HG03139 (cell line): ENCODE results near the gene C5orf15.

Experiments used
- ATAC-seq: cut with Tn5 transposase; IDR thresholded peaks from one replicate; pipeline ENCODE4 v1.9.1; 2021; ENCODE audit not compliant: unreplicated experiment

C5orf15 gene

DNA sequence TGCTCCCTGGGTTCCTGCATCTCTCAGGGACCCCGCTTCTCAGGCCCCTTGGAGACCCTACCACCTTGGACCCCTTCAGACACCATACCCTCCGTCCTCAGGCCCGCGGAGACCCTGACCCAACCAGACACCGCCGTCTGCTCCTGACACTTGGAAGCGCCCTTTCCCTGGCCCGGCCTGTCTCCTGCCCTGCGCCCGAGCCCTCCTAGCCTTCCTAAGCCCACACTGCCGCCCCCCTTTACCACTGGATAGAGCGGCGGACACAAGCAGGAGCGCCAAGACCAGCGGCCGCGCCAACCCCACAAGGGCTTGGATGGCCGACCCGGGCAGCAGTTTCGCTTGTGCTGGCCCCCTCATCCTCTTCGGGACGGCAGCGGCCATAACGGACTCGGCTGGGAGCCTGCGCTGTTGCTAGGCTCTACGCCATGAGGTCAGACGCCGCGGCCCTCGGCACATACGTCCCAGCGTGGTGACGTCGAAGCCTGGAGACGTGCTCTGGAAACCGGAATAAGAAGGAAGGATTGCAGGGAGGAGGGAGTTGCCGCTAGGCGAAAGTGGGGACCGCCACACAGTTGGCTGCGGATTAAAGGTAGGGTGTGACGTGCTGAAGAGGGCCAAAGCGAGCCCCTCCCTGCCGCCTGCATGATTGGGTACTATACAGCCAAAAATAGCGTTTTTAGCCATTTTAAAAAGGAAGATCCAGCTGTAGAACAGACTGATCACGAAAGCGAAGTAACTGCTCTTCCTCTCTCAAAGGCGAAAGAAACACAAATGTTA lies at the start of gene C5orf15:
TSS of gene C5orf15 (minus strand) at position 422 of the 777 bp plus-strand sequence. CDS start at position 381, 41 bp downstream.
- ATAC-seq = peak; percentile 98

DNA sequence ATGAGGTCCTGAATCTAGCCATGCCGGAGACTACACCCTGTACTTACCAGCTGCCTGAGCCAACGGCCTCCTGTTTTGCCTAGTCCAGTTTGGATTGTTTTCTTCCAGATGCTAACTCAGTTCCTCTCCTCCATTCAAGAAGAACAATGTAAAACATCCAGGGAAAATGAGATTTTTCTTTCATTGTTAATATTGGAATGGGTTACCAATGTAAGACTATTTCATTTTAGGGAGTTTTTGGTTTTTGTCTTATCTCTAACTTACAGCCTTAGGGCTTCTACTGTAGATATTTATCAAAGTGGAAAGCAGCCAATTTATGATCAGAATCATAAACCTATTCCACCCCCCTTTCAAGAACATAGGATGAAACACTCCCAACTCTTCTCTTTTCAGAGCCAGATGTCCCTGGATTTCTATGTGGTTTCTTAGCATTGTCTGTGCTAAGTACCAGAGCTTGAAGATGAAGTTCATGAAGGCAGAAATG lies 39.9 kb upstream of the C5orf15 start:
- no peak for ATAC-seq

DNA sequence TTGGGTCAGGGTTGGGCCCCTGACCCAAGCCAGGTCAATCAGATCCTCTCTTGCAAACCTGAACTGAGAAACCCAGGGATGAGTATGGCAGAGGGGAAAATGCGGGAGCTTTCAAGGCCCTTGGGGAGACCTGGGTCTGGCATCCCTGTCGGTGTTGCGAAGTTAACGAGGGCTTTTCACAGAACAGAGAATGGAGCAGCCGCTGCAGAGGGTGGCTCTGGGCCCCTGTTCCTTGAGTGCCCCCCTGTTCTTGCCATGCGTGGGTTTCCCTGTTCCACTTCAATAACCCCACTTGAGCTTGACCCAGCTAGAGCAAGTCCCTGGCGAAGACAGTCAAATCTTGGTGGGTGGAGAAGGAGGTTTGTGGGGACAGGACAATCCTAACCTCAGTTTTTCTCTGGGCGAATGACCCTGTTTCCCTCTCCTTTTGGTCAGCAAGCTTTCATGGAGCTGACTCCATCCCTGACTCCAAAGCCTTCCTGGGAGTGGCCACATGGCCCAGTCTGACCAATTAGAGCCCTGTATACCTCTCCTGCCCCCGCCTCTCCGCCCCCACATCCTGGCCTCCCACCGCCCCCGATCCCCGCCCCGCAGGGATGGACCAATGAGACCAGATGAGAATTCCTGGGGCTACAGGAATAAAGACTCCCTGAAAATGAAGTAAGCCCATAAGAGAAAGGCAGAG lies 39.3 kb upstream of the C5orf15 start:
- no peak for ATAC-seq

DNA sequence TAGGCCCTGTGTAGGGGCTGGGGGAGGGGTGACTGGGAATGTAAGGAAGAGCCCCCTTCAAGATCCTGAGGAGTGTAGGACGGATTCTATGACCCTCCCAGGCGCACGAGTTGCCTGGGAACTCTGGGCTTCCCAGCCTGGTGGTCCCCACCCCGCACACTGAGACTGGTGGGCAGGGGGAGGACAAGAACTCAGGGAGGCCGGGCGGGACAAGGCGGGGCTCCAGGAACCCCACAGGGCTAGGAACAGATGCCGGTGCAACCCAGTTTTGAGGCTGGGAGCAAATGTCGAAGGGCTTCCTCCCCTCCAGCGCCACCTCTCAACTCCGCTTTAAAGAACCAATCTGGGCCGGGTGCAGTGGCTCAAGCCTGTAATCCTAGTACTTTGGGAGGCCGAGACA lies 37.7 kb upstream of the C5orf15 start:
- no peak for ATAC-seq

DNA sequence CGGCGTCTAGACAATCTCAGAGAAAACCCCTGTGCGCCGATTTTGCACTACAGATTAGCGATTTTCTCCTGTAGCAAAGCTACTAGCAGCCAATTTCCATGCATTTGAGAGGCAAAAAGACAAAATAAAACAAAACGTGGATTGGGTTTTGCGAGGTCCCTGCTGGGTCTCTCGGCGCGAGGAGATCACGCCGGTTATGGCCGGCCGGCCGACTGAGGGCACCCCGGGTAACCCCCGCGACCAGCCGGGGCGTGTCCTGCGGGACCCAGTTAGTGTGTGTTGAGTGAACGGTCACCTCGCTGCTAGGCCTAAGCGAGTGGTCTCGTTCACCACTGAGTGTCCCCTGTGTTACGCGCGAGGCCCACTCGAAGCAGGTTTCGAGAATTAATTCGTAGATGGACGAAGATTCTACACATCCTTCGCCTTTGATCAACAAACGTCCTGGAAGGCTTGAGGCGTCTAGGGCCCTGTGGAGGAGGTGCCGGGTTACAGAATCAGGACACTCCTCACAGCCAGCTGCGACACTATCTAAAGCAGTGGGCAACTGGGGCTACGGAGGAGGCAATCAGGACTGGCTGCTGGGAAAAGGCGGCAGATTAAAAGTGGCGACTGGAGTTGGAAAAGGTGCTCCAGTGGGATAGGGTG lies 37.1 kb upstream of the C5orf15 start:
- no peak for ATAC-seq

DNA sequence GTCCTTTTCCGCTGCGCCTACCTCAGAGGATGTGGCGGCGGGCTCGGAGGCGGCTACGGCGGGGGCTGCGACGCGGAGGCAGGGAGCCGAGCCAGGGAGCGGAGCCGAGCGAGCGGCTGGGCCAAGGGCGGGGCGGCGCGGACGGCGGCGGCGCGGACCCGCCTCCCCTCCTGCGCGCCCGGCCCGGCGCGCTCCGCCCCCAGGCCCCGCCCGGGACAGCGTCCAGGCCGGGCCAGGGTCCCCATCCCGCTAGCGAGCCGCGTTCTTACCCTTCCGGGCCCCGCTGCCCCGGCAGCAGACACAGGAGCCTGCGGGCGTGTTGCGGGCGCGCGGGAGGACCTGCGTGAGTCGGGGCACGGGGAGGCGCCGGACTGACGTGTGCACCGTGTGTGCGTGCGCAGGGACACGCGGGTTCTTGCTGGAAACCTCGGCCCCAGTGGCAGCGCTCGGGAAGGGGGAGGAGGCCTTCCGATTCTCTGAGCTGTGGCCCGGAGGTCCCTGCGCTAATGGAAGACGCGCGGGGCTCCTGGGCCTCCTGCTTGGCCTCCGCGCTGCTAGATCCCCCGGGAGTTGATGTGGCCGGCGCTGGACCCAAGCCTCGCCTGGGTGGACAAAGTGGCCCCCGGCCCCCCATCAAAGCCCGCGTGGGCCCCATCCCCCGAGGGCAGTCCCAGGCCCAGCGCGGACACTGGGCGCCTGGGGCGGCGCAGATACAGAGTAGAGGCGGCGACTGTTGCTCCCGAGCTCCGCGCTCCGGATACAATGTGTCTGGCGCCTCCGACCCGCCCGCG lies 36.4 kb upstream of the C5orf15 start, which contains the start of gene VDAC1:
TSS of gene VDAC1 (minus strand) at position 350 of the 791 bp plus-strand sequence. CDS start 11,963 bp downstream, outside the sequence.
- peak; percentile 67 for ATAC-seq

DNA sequence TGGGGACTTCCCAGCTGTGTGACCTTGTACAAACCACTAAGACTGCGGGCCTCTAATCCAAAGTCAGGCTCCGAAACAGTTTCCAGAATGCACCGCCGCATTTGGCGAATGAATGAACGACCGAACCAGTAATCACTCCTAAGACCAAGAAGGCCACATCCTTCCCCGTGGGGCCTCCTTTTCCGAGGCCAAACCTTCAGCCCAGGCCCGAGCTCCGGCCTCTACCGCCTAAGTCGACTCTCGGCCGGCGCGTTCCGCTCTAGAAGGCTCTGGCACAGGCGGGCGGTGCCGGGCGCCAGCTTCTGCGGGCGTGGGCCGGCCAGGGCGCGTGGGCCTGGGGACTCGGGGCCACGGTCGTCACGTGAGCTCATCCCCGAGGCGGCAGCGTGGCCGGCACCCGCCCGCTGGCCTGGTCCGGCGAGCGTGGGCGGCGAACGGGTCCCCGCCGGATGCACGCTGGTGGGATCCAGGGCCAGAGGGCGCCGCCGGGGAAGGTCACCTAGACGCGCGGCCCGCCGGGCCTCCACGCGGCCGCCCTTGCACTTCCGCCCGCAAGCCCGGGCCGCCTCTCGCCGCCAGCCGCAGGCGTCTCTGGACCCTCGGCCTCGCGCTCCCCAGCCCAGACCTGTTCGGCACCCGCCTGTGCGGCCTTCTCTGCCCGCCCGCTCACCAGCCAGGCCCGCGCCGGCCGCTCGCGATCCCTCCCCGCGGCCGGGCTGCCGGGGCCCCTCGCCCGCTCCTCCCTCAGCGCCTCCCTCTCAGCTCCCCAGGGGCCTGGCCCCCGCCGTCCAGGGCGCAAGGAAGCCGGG lies 35.6 kb upstream of the C5orf15 start:
- peak; percentile 36 for ATAC-seq

DNA sequence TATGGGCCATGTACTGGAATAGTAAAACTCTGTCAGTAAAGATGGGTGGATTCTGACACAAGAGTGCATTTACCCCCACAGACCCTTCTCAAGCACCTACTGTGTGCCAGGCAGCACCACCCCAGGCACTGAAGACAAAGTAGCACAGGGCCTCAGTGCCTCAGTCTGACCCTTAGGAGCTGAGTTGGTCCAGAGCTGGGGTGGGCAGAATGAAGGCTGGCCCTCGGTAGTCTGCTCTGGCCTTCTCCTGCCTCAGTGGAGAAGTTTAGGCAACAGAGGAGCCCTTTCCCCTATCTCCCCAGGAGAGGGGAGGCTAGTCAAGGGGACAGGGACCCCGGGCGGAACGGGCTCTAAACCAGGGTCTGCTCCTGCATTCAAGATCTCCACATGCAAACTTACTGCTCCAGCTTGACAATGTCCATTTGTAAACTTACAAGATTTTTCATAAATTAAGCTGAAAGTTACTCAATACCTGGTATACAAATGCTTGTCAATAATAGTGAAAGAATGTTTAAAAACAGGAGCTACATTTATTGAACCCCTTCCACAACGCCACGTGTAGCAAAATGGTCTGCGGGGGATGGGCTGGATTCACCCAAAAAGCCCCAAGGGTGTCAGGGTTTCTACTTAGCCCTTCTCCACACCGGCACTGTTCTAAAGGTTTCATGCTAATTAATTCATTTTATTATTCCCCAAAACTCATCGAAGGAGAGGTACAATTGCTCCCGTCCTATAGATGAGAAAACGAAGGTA lies 34.8 kb upstream of the C5orf15 start:
- ATAC-seq = no peak

DNA sequence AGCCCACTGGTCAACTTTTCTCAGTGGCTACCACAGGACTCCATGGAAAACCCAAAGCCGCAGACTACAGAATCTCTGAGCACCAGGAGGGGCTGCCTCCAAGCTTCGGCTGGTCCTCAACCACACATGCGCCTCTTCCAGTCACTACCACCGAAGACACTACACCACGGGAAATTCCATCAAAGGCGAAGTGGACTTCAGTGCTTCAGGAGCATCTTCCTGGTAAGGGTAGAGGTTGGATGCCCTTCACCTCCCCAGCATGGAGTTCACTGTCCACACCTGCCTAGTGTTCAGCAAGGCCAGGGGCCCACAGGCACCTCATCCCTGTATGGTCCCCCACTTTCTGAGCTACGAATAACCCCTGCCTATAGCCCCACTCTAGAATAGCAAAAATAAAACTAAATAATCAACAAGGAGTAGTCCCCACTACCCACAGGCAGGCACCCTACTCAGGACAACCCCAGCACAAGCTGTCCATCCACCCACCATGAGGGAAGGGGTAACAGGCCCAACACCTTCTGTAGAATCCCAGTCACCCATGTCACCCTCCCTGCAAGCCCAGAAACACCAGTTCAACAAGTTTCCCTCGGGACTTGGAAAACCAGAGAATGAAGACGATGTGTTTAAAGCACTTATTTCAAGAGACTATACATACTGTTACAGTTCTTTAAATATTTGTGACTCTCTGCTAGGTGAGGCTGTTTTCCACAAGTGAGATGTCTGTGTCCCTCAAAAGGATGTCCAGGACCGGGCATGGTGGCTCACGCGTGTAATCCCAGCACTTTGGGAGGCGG lies 33.7 kb upstream of the C5orf15 start:
- no peak for ATAC-seq

DNA sequence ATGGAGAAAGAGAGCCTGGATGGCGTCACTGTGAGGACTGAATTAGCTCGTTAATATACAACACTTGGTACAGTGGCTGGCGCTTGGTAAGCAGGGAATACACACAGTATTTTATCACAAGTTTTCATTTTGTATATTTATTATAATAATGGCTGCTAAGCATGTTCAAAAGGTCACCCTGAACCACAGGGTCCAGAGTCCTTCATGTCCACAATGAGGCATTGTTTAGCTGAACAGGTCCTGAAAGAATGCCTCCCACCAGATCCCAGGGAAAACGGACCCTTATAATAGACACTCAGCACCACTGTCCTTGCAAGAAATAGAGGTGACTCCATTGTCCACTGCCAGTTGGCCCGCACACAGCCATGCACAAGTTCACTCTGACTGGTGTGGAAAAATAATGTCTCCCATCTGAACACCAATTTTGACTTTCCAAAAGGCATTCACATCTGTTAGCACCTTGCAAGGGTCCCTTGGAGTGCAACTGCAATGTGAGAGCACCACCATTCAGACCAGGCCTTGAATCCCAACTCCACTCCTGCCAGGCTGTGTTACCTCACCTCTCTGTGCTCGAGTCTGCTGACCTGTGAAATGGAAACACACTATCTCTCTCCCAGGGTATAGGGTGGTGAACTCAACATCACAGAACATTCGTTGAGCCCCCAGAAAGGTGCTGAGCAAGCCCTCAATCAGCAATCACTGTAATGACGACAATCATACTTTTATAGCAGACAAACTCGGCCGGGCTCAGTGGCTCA lies 32.5 kb upstream of the C5orf15 start:
- ATAC-seq = no peak

DNA sequence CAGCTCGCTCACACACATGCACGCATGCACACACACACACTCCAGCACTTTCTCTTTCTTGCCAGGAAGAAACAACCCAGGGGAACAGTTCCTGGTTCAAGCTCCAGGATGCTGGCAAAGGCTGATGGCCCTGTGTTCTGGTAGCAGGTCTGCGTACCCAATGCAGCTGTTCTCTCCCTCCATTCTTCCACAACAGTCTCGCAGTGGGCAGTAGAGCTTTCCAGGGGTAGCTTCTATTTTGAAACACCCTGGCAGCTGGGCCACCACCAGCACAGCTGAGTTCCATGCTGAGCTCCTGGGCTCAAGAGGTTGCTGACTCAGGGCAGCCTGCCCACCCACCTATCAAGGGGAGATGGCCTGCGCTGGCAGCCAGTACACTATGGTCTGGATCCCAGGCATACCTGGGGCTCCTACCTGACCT lies 31.7 kb upstream of the C5orf15 start:
- no peak for ATAC-seq

DNA sequence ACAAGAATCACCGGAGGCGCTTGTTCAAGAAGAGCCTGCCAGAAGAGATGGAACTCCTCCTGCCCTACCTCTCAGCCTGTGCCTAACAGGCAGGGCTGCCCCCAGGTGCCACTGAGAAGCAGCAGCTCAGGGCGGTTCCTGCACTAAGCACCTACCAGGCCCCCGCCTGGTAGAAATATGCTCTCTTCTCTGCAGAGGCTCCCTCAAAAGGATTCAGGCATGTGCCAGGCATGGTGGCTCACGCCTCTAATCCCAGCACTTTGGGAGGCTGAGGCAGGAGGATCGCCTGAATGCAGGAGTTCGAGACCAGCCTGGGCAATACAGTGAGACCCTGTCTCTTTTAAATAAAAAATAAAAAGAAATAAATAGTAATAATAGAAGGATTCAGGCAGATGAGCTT lies 30.4 kb upstream of the C5orf15 start:
- no peak for ATAC-seq

DNA sequence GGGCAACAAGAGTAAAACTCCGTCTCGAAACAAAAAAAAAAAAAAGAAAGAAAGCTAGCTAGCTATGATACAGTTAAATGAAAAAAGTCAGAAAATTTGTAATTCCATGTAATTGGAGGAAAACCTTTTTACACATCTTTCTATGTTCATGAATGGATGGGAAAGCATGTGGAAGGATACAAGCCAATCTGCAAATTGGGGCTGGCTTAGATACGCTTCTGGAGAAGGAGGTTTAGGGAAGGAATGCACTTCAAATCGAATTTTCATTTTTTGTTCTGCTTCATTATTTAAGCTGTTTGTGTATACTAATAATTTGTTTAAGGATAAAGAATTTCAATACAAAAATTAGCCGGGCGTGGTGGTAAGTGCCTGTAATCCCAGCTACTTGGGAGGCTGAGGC lies 29.6 kb upstream of the C5orf15 start:
- no peak for ATAC-seq

DNA sequence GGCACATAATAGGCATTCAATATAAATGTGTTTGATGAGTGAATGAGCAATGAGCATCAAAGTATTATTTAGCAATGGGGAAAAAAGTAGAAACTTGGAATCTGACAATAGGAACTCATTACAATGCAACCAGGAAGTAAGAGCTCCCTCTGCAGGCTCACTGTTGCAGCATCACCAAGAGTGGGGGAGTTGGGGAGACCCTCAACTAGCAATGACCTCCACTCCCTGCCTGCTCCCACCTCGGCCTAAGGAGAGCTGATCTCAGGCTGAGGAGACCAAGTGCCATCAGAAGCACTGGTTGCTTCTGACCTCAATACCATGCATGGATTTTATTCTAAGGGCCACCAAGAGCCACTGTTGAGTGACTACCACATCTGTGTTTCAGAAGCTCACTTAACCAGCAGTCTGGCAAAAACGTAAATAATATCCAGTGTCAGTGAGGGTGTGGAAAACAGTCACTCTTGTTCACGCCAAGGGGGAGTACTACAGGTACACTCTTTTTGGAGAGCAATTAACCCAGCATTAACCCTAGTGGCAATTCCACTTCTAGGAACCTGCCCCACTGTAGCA lies 28.3 kb upstream of the C5orf15 start:
- no peak for ATAC-seq

DNA sequence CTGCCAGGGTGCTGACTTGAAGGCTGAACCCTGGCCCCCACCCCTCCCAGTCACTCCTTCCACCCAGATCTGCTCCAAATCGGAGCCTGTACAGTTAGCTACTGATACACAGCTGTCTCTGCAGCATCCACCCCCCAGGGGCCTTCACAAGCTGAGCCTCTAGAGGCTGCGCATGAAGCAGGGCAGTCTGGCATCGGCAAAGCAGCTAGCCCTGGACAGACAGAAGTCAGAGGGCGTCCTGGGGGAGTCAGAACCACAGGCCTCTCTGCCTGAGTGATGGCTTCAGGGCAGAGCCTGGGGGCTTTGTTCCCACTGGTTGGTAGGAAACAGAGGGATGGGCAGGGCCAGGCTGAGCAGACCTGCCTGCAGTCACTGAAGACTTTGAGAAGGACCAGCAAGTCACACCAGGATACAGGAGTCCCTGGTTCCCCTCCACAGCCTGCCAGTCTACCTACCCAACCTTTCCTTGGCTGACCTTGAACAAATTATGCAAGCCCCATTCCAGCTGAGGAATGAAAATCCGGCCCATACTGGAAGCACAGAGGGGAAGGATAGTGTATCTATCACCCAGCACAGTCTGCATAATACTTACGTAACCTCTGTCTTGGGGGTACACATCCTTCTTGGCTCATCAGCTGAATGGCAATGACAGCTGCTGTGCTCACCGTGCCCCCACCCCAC lies 27.6 kb upstream of the C5orf15 start:
- ATAC-seq = no peak

DNA sequence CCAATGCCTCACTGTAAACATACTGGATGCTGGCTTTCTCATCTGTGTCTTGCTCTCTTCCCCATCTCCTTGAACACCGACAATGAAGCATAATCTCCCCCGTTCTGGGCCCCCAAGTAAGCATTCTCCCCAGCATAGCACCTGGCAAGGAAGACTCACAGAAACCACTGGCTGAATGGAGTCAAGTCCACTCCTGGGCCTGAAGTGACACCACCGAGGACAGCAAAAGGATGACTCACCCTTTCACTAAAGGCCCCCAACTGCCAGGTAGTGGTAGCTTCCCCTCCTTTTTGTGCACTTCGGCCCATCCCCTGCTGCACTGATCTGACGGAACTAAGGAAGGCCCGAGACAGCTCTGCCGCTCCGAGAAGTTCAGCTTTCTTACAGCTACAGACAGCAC lies 26.9 kb upstream of the C5orf15 start:
- ATAC-seq = no peak

DNA sequence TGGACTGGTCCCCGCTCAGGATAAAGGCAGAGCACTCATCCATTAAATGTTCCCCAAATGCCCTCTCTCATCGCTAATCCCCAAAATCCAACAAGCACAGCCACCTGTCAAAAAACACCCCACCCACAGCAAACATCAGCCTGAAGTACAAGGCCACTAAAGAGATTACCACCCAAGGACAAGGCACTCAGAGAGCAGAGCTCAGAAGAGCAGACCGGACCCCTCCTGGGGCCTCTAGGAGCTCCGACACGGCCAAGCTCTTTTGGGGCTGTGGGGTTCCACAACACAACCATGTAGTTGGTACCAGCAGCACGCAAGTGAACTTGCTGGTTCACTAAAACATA lies 26.5 kb upstream of the C5orf15 start:
- ATAC-seq = no peak
